ENCODE results near the gene DENND5A.
"Not testable (repeated sequence)": the region's sequence is repeated elsewhere in the genome, so short reads cannot be mapped to it uniquely, and the experiment has no call there.

DNA sequence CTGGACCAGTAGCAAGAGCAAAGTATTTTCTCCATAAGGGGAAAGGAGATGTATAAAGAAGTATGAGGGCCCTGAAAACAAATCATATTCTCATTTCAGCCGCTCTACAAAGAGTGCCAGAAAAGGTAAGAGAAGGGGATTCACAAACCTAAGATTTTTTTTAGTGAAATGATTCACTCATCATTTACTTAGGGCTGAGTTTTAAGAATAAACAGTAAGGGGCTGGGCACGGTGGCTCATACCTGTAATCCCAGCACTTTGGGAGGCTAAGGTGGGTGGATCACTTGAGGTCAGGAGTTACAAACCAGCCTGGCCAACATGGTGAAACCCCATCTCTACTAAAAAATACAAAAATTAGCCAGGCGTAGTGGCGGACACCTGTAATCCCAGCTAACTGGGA lies 55.5 kb downstream of the DENND5A start:
- TF ChIP-seq POLR2AphosphoS5, POLR2A (IDR thresholded peaks at IDR 0.05): not testable (repeated sequence)
- TF ChIP-seq, protein P1, sequence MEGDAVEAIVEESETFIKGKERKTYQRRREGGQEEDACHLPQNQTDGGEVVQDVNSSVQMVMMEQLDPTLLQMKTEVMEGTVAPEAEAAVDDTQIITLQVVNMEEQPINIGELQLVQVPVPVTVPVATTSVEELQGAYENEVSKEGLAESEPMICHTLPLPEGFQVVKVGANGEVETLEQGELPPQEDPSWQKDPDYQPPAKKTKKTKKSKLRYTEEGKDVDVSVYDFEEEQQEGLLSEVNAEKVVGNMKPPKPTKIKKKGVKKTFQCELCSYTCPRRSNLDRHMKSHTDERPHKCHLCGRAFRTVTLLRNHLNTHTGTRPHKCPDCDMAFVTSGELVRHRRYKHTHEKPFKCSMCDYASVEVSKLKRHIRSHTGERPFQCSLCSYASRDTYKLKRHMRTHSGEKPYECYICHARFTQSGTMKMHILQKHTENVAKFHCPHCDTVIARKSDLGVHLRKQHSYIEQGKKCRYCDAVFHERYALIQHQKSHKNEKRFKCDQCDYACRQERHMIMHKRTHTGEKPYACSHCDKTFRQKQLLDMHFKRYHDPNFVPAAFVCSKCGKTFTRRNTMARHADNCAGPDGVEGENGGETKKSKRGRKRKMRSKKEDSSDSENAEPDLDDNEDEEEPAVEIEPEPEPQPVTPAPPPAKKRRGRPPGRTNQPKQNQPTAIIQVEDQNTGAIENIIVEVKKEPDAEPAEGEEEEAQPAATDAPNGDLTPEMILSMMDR (IDR thresholded peaks at IDR 0.05 in 8 of 11, conservative IDR thresholded peaks at IDR 0.05 in 3 of 11), result not testable (repeated sequence)
